Measurements from ENCODE around the gene TMEM86B. TPM values are rescaled to one million over a fixed set of nuclear protein-coding genes. Genes with fewer than 3 reads are reported as not detected.
A peak's percentile ranks its signal among the peaks of the same experiment; 100 is the strongest.

The TMEM86B gene
- total RNA-seq, 1 donor from 2014 or later, result 4.8 TPM

DNA sequence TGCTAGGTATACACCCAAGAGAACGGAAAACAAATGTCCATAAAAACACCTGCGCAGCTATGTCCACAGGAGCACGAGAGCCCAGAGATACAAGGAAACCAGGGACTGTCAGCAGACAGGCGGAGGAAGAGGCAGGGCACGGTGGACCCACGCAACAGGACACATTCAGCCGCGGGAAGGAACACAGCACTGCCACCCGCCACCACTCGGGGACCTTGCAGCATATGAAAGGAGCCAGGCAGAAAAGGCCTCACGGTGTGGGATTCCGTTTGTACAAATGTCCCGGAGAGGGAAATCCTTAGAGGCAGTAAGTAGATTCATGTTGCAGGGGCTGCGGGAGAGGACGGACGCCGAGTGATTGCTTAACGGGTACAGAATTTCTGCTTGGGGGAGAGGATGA lies 43.6 kb upstream of the TMEM86B start:
- Histone ChIP-seq H3K27me3 (ENCODE audit: low read depth) (no peaks in the 10 kb centered on the region), H3K4me3 (no peak overlapping the region), H3K27ac (no peak overlapping the region), H3K36me3 (peaks cover 62% of the 10 kb centered on the region), H3K4me1 (no peaks in the 10 kb centered on the region), H3K9me3 (no peaks in the 10 kb centered on the region)
- no peak for DNase-seq
- no peak for ATAC-seq
- TF ChIP-seq CTCF (IDR thresholded peaks at IDR 0.05), result no peak
- intact Hi-C loops (cut with DNase I), result no loop called here

DNA sequence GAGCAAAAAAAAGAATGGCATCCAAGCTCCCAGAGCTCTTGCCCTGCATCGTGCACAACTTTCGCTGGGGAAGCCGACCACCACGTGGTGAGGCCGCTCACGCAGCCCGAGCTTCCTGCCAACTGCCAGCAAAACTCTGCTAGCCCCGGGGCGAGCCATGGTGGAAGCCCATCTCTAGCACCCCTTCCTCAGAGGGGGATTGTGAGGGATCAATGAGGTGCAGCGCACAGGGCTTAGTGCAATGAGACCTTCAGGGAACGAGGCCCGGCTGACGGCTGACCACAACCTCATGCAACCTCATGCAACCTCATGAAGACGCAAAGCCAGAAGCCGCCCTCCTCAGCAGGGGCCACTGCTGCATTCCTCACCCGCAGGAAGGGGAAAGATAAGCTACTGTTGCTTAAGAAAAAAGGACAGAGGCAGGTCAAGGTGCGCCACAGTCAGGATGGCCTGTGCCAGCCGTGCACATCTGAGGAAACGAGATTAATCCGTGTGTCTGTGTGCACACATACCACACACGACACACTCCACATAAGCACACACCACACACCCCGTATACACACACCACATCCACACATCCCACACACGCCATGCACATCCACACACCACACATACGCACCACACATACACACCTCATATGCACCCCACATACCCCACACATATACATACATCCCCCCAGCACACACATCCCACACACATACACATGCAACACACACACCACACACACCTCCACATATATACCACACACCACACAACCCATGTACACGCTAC lies 41.8 kb upstream of the TMEM86B start:
- DNase-seq (no peak), ATAC-seq (peak in 1 of 2 donors; percentile 40)
- no peak overlapping the region for H3K27ac ChIP-seq
- no peaks in the 10 kb centered on the region for H3K27me3 ChIP-seq (ENCODE audit: low read depth)
- H3K4me3 ChIP-seq, result no peak overlapping the region
- no peaks in the 10 kb centered on the region for H3K4me1 ChIP-seq
- peaks cover 46% of the 10 kb centered on the region for H3K36me3 ChIP-seq
- intact Hi-C loops (cut with DNase I), result no loop called here
- TF ChIP-seq CTCF (IDR thresholded peaks at IDR 0.05), result no peak
- no peaks in the 10 kb centered on the region for H3K9me3 ChIP-seq

- ATAC-seq (no peak), DNase-seq (no peak)
- Histone ChIP-seq H3K27ac (no peak overlapping the region), H3K27me3 (ENCODE audit: low read depth) (no peaks in the 10 kb centered on the region), H3K4me1 (no peaks in the 10 kb centered on the region), H3K9me3 (no peaks in the 10 kb centered on the region), H3K4me3 (no peak overlapping the region), H3K36me3 (peaks cover 39% of the 10 kb centered on the region)
- TF ChIP-seq CTCF (IDR thresholded peaks at IDR 0.05), result no peak
- intact Hi-C loops (cut with DNase I), result no loop called here
Measured at GRCh38 chr19:55269299-55269698, 40.7 kb upstream of the TMEM86B start.

GRCh38 chr19:55266840-55267239 lies 38.3 kb upstream of the TMEM86B start:
- H3K27ac ChIP-seq, result no peak overlapping the region
- TF ChIP-seq CTCF (IDR thresholded peaks at IDR 0.05), result no peak
- H3K36me3 ChIP-seq, result peaks cover 18% of the 10 kb centered on the region
- H3K4me1 ChIP-seq, result no peaks in the 10 kb centered on the region
- no peak overlapping the region for H3K4me3 ChIP-seq
- DNase-seq (no peak), ATAC-seq (no peak)
- no peaks in the 10 kb centered on the region for H3K27me3 ChIP-seq (ENCODE audit: low read depth)
- intact Hi-C loops (cut with DNase I), result no loop called here
- no peaks in the 10 kb centered on the region for H3K9me3 ChIP-seq

DNA sequence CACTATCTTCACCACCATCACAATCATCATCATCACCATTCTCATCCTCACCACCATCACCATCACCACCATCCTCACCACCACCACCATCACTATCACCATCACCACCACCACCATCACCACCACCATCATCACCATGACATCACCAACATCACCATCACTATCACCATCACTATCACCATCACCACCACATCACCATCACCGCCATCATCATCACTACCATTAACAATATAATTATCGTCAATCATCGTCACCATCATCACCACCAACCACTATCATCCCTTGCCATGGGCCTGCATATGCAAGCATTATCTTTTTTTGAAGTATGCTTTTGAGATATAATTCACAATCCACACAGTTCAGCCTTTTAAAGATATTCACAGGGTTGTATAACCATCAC lies 37.8 kb upstream of the TMEM86B start:
- no peak for TF ChIP-seq CTCF (IDR thresholded peaks at IDR 0.05)
- H3K36me3 ChIP-seq, result peaks cover 13% of the 10 kb centered on the region
- no peak overlapping the region for H3K4me3 ChIP-seq
- no peaks in the 10 kb centered on the region for H3K4me1 ChIP-seq
- H3K27ac ChIP-seq, result no peak overlapping the region
- no peaks in the 10 kb centered on the region for H3K9me3 ChIP-seq
- H3K27me3 ChIP-seq (ENCODE audit: low read depth), result no peaks in the 10 kb centered on the region
- no peak for DNase-seq
- intact Hi-C loops (cut with DNase I), result no loop called here
- ATAC-seq, result no peak

Data from lower lobe of right lung (tissue), 2 donors.